Ureter (tissue), 1 donor: Measurements from ENCODE around the gene FRK. TPM values are rescaled to one million over a fixed set of nuclear protein-coding genes. Genes with fewer than 3 reads are reported as not detected.
"Not testable (repeated sequence)": the region's sequence is repeated elsewhere in the genome, so short reads cannot be mapped to it uniquely, and the experiment has no call there.

Experiments
- DNase-seq: peaks from one replicate; pipeline ENCODE4 v3.0.0-alpha.2; 2020; ENCODE audit warnings: low spot score
- total RNA-seq: library from RNA; stranded (reverse); gene quantifications from one replicate; pipeline ENCODE4 v1.2.4, GENCODE V29; 2023
- donor health status: DM: yes; HTN: yes; CAD: no.

The FRK gene
- total RNA-seq, 1 donor from 2014 or later: 11.5 TPM

GRCh38 chr6:116074732-116075390 lies 14.2 kb upstream of the FRK start:
- no peak for DNase-seq

- DNase-seq: no peak
Measured at GRCh38 chr6:116073765-116074440, 13.2 kb upstream of the FRK start.

GRCh38 chr6:116072368-116072767 lies 11.7 kb upstream of the FRK start:
- DNase-seq: no peak

- no peak for DNase-seq
Measured at GRCh38 chr6:116070616-116071389, 10.1 kb upstream of the FRK start.

GRCh38 chr6:116070101-116070500 lies 9.4 kb upstream of the FRK start:
- DNase-seq: no peak

GRCh38 chr6:116066789-116067188 lies 6.1 kb upstream of the FRK start:
- no peak for DNase-seq

- no peak for DNase-seq
Measured at GRCh38 chr6:116064666-116065065, 4.0 kb upstream of the FRK start.

- no peak for DNase-seq
Measured at GRCh38 chr6:116062496-116062895, 1.8 kb upstream of the FRK start.

- DNase-seq: no peak
Measured at GRCh38 chr6:116059713-116060571, 749 bp downstream of the FRK start.

- no peak for DNase-seq
Measured at GRCh38 chr6:116057766-116058165, 2.9 kb downstream of the FRK start.

- no peak for DNase-seq
Measured at GRCh38 chr6:116055513-116055912, 5.2 kb downstream of the FRK start.

GRCh38 chr6:116051244-116051643 lies 9.4 kb downstream of the FRK start:
- no peak for DNase-seq

GRCh38 chr6:116050737-116051136 lies 10.0 kb downstream of the FRK start:
- DNase-seq: no peak

GRCh38 chr6:116049321-116049720 lies 11.4 kb downstream of the FRK start:
- DNase-seq: no peak

- no peak for DNase-seq
Measured at GRCh38 chr6:116047173-116047933, 13.3 kb downstream of the FRK start.

GRCh38 chr6:116046737-116047136 lies 14.0 kb downstream of the FRK start:
- no peak for DNase-seq

GRCh38 chr6:116046272-116046671 lies 14.4 kb downstream of the FRK start:
- not testable (repeated sequence) for DNase-seq

- no peak for DNase-seq
Measured at GRCh38 chr6:116041934-116042333, 18.8 kb downstream of the FRK start.

- no peak for DNase-seq
Measured at GRCh38 chr6:116040993-116041392, 19.7 kb downstream of the FRK start.

- DNase-seq: no peak
Measured at GRCh38 chr6:116036885-116037284, 23.8 kb downstream of the FRK start.
